NCI-H526 treated with DMSO at 0.1 percent for 48 hours (cell line): ENCODE results near the gene ULBP1.
"Not testable (repeated sequence)": the region's sequence is repeated elsewhere in the genome, so short reads cannot be mapped to it uniquely, and the experiment has no call there.

Experiments used
- DNase-seq: peaks from one replicate; lab custom pipeline; 2025; lab: John Stamatoyannopoulos, UW

Gene ULBP1

GRCh38 chr6:149953390-149953789 is 10.4 kb upstream of the ULBP1 start:
- not testable (repeated sequence) for DNase-seq

GRCh38 chr6:149953934-149954327 is 9.8 kb upstream of the ULBP1 start:
- DNase-seq: not testable (repeated sequence)

DNA sequence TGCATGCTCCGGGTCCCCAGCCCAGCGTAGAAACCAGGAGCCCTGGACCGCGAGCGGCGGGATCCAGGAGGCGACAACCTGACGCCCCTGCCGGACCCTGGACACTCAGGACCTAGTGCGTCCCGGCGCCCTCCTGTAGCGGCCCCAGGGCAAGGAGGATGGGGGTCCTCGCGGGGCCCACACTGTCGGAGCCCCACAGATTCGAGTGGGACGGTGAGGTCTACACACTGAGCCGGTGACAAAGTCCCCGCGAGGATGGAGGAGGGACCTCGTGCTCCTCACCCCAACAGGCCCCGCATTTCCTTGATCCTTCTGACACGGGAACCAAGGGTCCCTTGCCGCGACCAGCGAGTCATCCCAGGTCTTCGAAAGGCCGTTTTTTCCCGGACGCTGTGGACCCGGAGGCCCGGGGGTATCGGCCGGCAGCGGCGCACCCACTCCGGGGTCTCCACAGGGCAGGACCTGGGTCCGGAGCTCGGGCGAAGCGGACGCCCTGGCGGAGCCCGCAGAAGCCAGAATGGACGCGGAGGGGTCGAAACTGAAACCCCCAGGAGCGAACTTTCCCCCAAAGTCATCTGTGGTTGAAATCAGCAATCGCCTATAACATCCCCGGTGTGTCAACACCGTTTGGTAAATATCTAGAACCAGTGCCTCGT is 9.3 kb upstream of the ULBP1 start:
- DNase-seq: not testable (repeated sequence)

DNA sequence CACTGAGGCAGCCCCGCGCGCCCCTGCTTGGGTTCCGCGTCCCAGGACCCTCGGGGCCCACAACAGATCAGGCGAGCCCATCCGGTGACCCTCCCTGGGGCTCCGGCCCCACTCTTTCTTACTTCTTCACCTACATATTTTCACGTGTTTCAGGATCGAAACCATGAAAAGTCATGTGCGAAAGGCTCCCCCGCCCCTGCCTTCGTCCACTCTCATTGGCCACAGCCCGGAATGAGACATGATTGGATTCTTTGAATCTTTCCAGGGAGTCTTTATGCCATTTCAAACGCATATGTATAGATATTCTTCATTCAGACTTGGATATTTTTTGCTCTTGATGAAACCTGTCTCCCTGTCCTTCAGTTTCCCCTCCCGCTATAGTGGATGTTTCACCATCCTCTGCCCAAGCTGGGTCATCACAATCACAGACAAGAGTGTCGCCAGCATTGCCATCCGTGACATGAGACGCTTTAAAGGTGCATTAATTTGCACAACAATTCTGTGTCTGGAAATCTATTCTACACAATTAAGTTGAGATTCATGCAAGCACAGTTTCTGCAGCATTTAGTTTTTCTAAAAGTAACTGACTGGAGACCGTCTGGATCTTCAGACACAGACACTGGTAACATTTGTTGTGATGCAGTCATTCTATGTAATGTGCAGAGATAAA is 8.6 kb upstream of the ULBP1 start:
- not testable (repeated sequence) for DNase-seq

GRCh38 chr6:149955654-149956317 is 8.0 kb upstream of the ULBP1 start:
- DNase-seq: not testable (repeated sequence)

GRCh38 chr6:149958124-149958523 is 5.6 kb upstream of the ULBP1 start:
- not testable (repeated sequence) for DNase-seq

GRCh38 chr6:149959806-149960205 is 3.9 kb upstream of the ULBP1 start:
- DNase-seq: not testable (repeated sequence)

DNA sequence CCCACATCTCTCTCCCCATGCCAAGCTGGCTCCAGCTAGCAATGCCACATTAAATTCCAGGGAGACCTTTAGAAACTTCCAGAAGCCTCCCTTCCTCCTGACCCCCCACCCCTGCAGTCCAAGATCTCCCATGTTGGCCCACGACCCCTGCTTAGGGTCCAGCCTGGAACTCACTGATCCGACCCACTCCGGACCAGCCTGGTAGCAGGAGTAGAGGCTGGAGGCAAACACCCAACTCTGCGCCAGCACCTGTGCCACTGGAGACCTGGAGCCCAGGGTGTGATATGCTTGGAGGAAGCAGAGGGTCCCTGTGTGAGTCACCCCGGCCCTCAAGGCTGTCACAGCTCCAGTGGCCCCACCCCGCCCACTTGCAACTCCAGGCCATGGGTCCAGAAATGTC is 3.3 kb upstream of the ULBP1 start:
- DNase-seq: no peak

GRCh38 chr6:149961728-149962425 is 1.9 kb upstream of the ULBP1 start:
- DNase-seq: no peak

GRCh38 chr6:149962461-149963211 is 1.1 kb upstream of the ULBP1 start:
- no peak for DNase-seq

- DNase-seq: no peak
Observed at GRCh38 chr6:149963212-149963461, 606 bp upstream of the ULBP1 start.

DNA sequence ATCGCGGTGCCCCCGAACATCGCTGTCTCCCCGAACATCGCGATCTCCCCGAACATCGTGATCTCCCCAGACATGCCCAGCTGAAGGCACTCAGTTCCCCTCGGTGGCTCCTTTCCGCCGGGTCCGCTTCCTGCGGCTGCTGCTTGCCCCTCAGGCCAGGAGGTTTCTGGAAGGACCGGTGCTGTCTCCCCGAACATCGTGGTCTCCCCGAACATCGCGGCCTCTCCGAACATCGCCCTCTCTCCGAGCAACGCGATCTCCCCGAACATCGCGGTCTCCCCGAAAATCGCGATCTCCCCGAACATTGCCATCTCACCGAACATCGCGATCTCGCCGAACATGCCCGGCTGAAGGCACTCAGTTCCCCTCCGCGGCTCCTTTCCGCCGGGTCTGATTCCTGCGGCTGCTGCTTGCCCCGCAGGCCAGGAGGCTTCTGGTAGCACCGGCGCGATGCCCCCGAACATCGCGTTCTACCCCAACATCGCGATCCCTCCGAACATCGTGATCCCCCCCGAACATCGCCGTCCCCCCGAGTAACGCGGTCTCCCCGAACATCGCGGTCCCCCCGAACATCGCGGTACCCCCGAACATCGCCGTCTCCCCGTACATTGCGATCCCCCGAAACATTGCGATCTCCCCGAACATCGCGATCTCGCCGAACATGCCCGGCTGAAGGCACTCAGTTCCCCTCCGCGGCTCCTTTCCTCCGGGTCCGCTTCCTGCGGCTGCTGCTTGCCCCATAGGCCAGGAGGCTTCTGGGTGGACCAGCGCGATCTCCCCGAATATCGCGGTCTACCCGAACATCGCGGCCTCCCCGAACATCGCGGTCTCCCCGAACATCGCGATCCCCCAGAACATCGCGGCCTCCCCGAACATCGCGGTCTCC is 808 bp downstream of the ULBP1 start:
- DNase-seq: no peak

DNA sequence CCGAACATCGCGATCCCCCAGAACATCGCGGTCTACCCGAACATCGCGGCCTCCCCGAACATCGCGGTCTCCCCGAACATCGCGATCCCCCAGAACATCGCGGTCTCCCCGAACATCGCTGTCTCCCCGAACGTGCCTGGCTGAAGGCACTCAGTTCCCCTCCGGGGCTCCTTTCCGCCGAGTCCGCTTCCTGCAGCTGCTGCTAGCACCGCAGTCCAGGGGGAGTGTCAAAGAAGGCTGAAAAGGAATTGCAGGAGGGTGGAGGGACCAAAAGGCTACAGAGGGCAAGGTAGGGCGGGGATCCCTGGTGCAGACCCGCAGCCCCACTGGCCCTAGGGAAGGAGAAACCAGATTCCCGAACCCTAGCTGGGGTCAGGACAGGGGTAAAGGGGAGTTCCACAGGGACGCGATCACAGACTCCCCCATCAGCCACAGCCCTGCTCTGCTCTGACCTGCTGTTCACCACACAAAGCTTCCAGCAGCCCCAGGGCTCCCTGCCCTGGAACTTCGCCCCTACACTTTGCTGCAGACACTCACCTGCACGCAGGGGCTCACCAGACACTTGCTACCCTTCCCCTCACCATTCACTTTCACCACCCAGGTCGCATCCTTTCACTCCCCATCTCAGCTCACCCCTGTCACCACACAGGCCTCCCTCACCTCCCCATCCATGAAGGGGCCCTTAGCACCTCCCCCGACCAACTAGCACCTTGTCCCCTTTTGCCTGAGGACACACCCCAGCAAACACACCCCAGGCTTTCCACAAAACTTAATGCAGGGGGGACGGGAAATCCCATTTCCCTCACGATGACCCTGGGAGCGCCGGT is 1.7 kb downstream of the ULBP1 start:
- no peak for DNase-seq

- not testable (repeated sequence) for DNase-seq
Observed at GRCh38 chr6:149966319-149966718, 2.6 kb downstream of the ULBP1 start.

GRCh38 chr6:149967591-149967990 is 3.8 kb downstream of the ULBP1 start:
- no peak for DNase-seq

DNA sequence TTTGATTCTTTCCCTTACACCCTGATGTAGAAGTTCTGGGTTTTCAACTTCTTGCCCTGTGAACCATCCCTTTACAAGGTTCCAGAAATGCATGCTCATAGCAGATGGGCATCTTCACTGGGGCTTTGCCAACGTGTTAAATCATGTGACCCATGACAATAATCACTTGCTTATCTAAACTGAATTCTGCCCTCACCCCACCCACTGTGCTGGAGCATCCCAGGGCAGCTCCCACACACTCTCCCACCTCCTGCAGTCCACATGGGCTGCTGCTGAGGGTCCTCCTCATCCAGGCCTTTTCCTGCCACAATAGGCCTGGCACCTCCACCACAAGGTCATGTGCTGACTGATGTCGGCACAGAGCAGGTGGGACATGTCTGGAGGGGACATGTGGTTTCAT is 4.3 kb downstream of the ULBP1 start:
- not testable (repeated sequence) for DNase-seq

- DNase-seq: not testable (repeated sequence)
Observed at GRCh38 chr6:149968909-149969308, 5.2 kb downstream of the ULBP1 start.

GRCh38 chr6:149969635-149970034 is 5.9 kb downstream of the ULBP1 start:
- no peak for DNase-seq

GRCh38 chr6:149974394-149974793 is 10.7 kb downstream of the ULBP1 start:
- not testable (repeated sequence) for DNase-seq

- DNase-seq: no peak
Observed at GRCh38 chr6:149974825-149975224, 11.1 kb downstream of the ULBP1 start.
